ENCODE results near the gene ATG13. TPM values are rescaled to one million over a fixed set of nuclear protein-coding genes. Genes with fewer than 3 reads are reported as not detected.

The ATG13 gene
- total RNA-seq, 4 donors from 2014 or later: 40.9 to 79.4 (median 66.4) TPM

DNA sequence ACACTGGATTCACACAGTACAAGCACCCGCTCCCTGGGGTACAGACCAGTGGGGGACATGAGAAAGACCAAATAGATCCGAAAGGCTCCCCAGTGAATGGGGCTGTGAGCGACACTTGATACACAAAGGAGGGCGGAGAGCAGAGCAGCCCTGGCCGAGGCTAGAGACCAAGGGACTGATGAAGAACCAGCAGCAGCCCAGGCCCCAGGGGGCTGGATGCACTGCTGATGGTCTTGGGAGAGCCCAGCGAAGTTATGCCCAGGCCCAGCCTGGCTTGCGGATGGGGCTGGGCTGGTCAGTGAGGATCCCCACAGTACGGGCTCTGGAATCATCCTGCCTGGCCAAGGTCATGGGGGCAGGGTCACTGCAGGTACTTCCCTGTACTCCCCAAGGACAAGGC, 59.8 kb downstream of the ATG13 start:
- Histone ChIP-seq H3K27ac (peak overlapping the region; percentile 36 to 87 (median 78)), H3K4me1 (peaks cover 29 to 53% (median 34%) of the 10 kb centered on the region in 3 donors), H3K4me3 (no peak overlapping the region), H3K36me3 (peaks cover 53 to 77% (median 61%) of the 10 kb centered on the region in 3 donors), H3K9me3 (no peaks in the 10 kb centered on the region), H3K27me3 (no peaks in the 10 kb centered on the region)
- TF ChIP-seq CTCF (IDR thresholded peaks at IDR 0.05): no peak
- WGBS, 2 donors: 76 to 89% methylated on average over 8 of the region's 8 CpGs
- DNase-seq: no peak
- intact Hi-C loops (cut with DNase I): no loop called here

DNA sequence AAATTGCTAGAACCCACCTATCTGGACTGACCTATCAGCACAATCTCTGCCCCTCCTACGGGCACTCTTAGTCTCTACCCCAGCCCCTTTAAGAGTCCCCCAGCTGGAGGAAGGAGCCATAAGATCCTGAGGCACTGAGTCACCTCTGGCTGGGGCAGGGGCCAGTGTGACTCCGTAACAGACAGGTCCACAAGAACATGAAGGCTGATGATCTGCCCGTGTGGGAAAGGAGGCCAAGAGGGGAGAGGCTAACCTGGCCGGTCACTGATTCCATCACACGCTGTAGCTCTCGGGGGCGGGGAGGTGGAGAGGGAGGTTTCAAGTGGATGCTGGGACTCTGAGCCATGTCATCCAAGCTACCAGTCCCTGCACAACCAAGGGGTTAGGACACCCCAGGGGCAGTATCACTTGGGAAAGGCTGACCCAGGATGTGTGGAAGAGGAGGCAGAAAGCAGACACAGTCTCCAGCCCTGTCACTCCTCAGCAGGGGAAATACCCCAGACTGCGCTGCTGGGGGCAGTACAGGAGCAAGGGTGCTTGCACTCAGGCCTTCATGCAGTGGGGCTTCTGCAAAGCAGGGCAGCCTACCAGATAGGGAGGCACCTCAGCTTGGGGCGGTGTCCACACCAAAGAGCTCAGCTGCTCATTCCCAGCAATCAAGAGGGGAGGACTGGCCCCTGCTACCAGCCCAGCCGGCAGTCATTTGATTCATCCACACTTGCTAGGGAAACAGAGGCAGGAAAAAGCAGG, 60.8 kb downstream of the ATG13 start:
- peaks cover 29 to 45% (median 34%) of the 10 kb centered on the region in 3 donors for H3K4me1 ChIP-seq
- TF ChIP-seq CTCF (IDR thresholded peaks at IDR 0.05): no peak
- TF ChIP-seq POLR2A (IDR thresholded peaks at IDR 0.05): no peak
- H3K27ac ChIP-seq: peak overlapping the region in 1 of 4 donors; percentile 39
- H3K36me3 ChIP-seq: peaks cover 47 to 77% (median 53%) of the 10 kb centered on the region in 3 donors
- no peak for DNase-seq
- H3K27me3 ChIP-seq: no peaks in the 10 kb centered on the region
- intact Hi-C loops (cut with DNase I): no loop called here
- WGBS, 2 donors: 75 to 88% methylated on average over 7 to 8 of the region's 10 CpGs
- no peak overlapping the region for H3K4me3 ChIP-seq
- no peaks in the 10 kb centered on the region for H3K9me3 ChIP-seq

- intact Hi-C loops (cut with DNase I): no loop called here
- no peak overlapping the region for H3K27ac ChIP-seq
- no peak for DNase-seq
- H3K36me3 ChIP-seq: peaks cover 47 to 77% (median 48%) of the 10 kb centered on the region in 3 donors
- H3K27me3 ChIP-seq: no peaks in the 10 kb centered on the region
- WGBS, 2 donors: 40 to 85% methylated on average over 1 to 6 of the region's 9 CpGs
- TF ChIP-seq CTCF (IDR thresholded peaks at IDR 0.05) (no peak), POLR2A (IDR thresholded peaks at IDR 0.05) (no peak)
- no peak overlapping the region for H3K4me3 ChIP-seq
- no peaks in the 10 kb centered on the region for H3K9me3 ChIP-seq
- H3K4me1 ChIP-seq: peaks cover 31 to 45% (median 36%) of the 10 kb centered on the region in 3 donors
Measured at GRCh38 chr11:46678741-46679130, 61.4 kb downstream of the ATG13 start.

- intact Hi-C loops (cut with DNase I): no loop called here
- no peak overlapping the region for H3K27ac ChIP-seq
- TF ChIP-seq CTCF (IDR thresholded peaks at IDR 0.05): no peak
- TF ChIP-seq POLR2A (IDR thresholded peaks at IDR 0.05): no peak
- DNase-seq: no peak
- H3K4me3 ChIP-seq: no peak overlapping the region
- no peaks in the 10 kb centered on the region for H3K9me3 ChIP-seq
- 79 to 83% methylated on average over 2 to 7 of the region's 26 CpGs for WGBS, 2 donors
- no peaks in the 10 kb centered on the region for H3K27me3 ChIP-seq
- H3K36me3 ChIP-seq: peaks cover 45 to 83% (median 52%) of the 10 kb centered on the region in 3 donors
- H3K4me1 ChIP-seq: peaks cover 29 to 44% (median 32%) of the 10 kb centered on the region in 3 donors
Measured at GRCh38 chr11:46679241-46680163, 62.1 kb downstream of the ATG13 start.
